ENCODE measurements around the gene FGF2.

- TF ChIP-seq CTCF (IDR thresholded peaks at IDR 0.05; ENCODE audit: low read depth, low read length, poor library complexity, severe bottlenecking) (no peak), EZH2phosphoT487 (IDR thresholded peaks at IDR 0.05; ENCODE audit: borderline replicate concordance, low read length) (no peak)
Measured at GRCh38 chr4:122896270-122896669, 69.6 kb downstream of the FGF2 start.

Data from DOHH2 (cell line).